Psoas muscle (tissue), 8 donors: Measurements from ENCODE around the gene BUD31. TPM values are rescaled to one million over a fixed set of nuclear protein-coding genes. Genes with fewer than 3 reads are reported as not detected.
"Not testable (repeated sequence)": the region's sequence is repeated elsewhere in the genome, so short reads cannot be mapped to it uniquely, and the experiment has no call there.

Experiments used
- ATAC-seq, 4 donors: fragments of 200-7000 bp; cut with Tn5 transposase; one replicate each; pipeline ENCODE4 v1.9.1; 2020; ENCODE audit warnings: moderate library complexity in 3 of 4, mild to moderate bottlenecking in 2 of 4
- DNase-seq, 2 donors: peaks; one replicate each; pipeline ENCODE4 v3.0.0-alpha.2; 2020
- H3K27ac ChIP-seq: fragments of 200-600 bp; one replicate; pipeline ENCODE4 v1.8.0; 2022
- H3K27me3 ChIP-seq, 3 donors: fragments of 200-600 bp in 1 of 3; one replicate each; pipeline versions ENCODE4 v1.6.1 to v1.8.0; 2013 to 2022; ENCODE audit warnings: low read length in 2 of 3, mild to moderate bottlenecking in 2 of 3, moderate library complexity in 1 of 3; ENCODE audit not compliant: insufficient read depth in 3 of 3
- H3K36me3 ChIP-seq, 2 donors: fragments of 200-600 bp in 1 of 2; one replicate each; pipeline versions ENCODE4 v1.6.1 to v1.8.0; 2013 to 2022; ENCODE audit warnings: low read depth in 1 of 2, mild to moderate bottlenecking in 1 of 2, moderate library complexity in 1 of 2; ENCODE audit not compliant: insufficient read depth in 1 of 2
- H3K4me1 ChIP-seq: fragments of 200-600 bp; one replicate; pipeline ENCODE4 v1.8.0; 2022
- H3K4me3 ChIP-seq: fragments of 200-600 bp; one replicate; pipeline ENCODE4 v1.8.0; 2022; ENCODE audit warnings: mild to moderate bottlenecking
- H3K9me3 ChIP-seq: fragments of 200-600 bp; one replicate; pipeline ENCODE4 v1.8.0; 2022
- CTCF ChIP-seq: fragments of 200-600 bp; IDR thresholded peaks from one replicate; pipeline ENCODE4 v1.8.0; 2022; ENCODE audit warnings: antibody characterized with exemption
- WGBS, 3 donors: extraction: QIAGEN DNeasy Blood & Tissue Kit; methylation state at CpG; one replicate each; pipeline versions ENCODE4 v1.1.6 to v1.1.7; 2013; 5-methylcytosine and 5-hydroxymethylcytosine counted together
- intact Hi-C, 2 donors: fragments of 100-400 bp; cut with DNase I; formaldehyde crosslinking; loops; one replicate each; pipeline versions ENCODE4 v1.11.0 to v1.14.2; 2022
- polyA plus RNA-seq, 3 donors: library from polyadenylated mRNA; stranded (reverse); fragments of 200-250 nt; gene quantifications; one replicate each; pipeline ENCODE4 v1.2.3, GENCODE V29; 2013
- total RNA-seq, 4 donors: library from RNA; stranded (reverse); fragmentation: NEBNext Ultra II Directional in 2 of 4; extraction: Animal tissue kit (Norgen Biotek cat#: 25700) in 2 of 4; gene quantifications; one replicate each; pipeline versions ENCODE4 v1.2.1 to v1.2.4, GENCODE V29; 2021 to 2023
- donor health status: healthy with polysubstance abuse.
- donor health status: DM: no; HTN: no; CAD: no; lungs with moderate emphysema.
- donor health status: Bipolar disorder and iron deficiency.
- donor health status: healthy.
- donor health status: DM: yes; HTN: yes; CAD: no.
- donor health status: DM: no; HTN: no; CAD: no.
- donor health status: DM: no; HTN: no; CAD: no.
- donor health status: DM: yes; HTN: yes; CAD: no.

BUD31 gene
- total and polyA plus RNA-seq, 7 donors, result 30.2 to 115 (median 46.8) TPM

GRCh38 chr7:99374111-99375064 lies 34.4 kb upstream of the BUD31 start, which contains the start of gene ARPC1B:
ARPC1B (plus strand) TSS chr7:99374730; CDS start chr7:99385715, 10,985 bp downstream.
- peak; percentile 86 to 88 for DNase-seq
- Histone ChIP-seq H3K27me3 (no peaks in the 10 kb centered on the region), H3K4me1 (peaks cover 8% of the 10 kb centered on the region), H3K27ac (peak within 1 kb of the TSS; percentile 61), H3K36me3 (peaks cover 0 to 9% of the 10 kb centered on the region in 2 donors), H3K4me3 (peak within 1 kb of the TSS; percentile 80), H3K9me3 (no peaks in the 10 kb centered on the region)
- peak; percentile 54 to 63 (median 60) for ATAC-seq
- intact Hi-C loops, result no loop called here
- TF ChIP-seq CTCF, result no peak
- 2 to 7% (median 3%) methylated on average over 69 to 95 of the region's 95 CpGs for WGBS, 3 donors

GRCh38 chr7:99375070-99375807 lies 33.5 kb upstream of the BUD31 start:
- TF ChIP-seq CTCF, result no peak
- peak overlapping the region; percentile 80 for H3K4me3 ChIP-seq
- H3K27me3 ChIP-seq, result no peaks in the 10 kb centered on the region
- WGBS, 3 donors, result 5 to 11% (median 8%) methylated on average over 26 to 58 of the region's 58 CpGs
- H3K27ac ChIP-seq, result peak overlapping the region; percentile 61
- intact Hi-C loops, result no loop called here
- no peaks in the 10 kb centered on the region for H3K9me3 ChIP-seq
- DNase-seq (peak; percentile 81 to 84), ATAC-seq (peak; percentile 70 to 79 (median 76))
- H3K4me1 ChIP-seq, result peaks cover 8% of the 10 kb centered on the region
- peaks cover 0 to 8% of the 10 kb centered on the region in 2 donors for H3K36me3 ChIP-seq

DNA sequence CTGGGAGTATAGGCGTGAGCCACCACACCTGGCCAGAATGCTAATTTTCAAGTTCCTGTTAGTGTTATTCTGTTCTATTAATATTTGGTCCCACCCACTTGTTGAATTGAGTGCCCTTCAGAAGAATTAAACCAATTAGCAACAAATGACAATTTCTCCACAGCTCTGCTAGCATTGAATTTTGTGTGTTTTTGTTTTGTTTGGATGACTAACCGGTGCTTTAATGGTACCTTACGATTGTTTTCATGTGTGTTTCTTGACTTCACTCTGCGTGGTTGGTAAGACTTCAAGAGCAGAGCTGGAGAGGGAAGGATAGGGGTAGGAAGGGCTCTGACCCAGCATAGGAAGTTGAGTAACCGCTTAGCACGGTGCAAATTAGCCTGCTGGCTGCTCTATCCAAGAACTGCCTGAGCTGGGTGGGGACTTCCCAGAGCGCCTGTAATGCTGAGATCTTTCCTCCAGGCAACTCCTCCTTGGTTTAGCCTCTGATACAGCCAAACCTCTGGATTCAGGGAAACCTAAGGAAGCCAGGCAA lies 29.7 kb upstream of the BUD31 start:
- Histone ChIP-seq H3K4me1 (peaks cover 3% of the 10 kb centered on the region), H3K9me3 (no peaks in the 10 kb centered on the region), H3K4me3 (peak overlapping the region; percentile 36), H3K36me3 (peaks cover 0 to 8% of the 10 kb centered on the region in 2 donors), H3K27me3 (no peaks in the 10 kb centered on the region), H3K27ac (peak overlapping the region; percentile 72)
- WGBS, 3 donors, result 37 to 43% (median 41%) methylated on average over 7 of the region's 7 CpGs
- DNase-seq (peak; percentile 66 to 79), ATAC-seq (peak; percentile 50 to 65 (median 63))
- intact Hi-C loops, result no loop called here
- no peak for TF ChIP-seq CTCF

GRCh38 chr7:99379693-99380031 lies 29.1 kb upstream of the BUD31 start:
- 45 to 51% (median 48%) methylated on average over 7 of the region's 7 CpGs for WGBS, 3 donors
- ATAC-seq, H3K9me3 ChIP-seq, H3K27me3 ChIP-seq, intact Hi-C loops, H3K4me1 ChIP-seq, H3K36me3 ChIP-seq, DNase-seq: not testable (repeated sequence)
- Histone ChIP-seq H3K4me3 (peak overlapping the region; percentile 36), H3K27ac (peak overlapping the region; percentile 72)
